ENCODE measurements around the gene IRGQ.
"Not testable (repeated sequence)": the region's sequence is repeated elsewhere in the genome, so short reads cannot be mapped to it uniquely, and the experiment has no call there.

IRGQ gene

DNA sequence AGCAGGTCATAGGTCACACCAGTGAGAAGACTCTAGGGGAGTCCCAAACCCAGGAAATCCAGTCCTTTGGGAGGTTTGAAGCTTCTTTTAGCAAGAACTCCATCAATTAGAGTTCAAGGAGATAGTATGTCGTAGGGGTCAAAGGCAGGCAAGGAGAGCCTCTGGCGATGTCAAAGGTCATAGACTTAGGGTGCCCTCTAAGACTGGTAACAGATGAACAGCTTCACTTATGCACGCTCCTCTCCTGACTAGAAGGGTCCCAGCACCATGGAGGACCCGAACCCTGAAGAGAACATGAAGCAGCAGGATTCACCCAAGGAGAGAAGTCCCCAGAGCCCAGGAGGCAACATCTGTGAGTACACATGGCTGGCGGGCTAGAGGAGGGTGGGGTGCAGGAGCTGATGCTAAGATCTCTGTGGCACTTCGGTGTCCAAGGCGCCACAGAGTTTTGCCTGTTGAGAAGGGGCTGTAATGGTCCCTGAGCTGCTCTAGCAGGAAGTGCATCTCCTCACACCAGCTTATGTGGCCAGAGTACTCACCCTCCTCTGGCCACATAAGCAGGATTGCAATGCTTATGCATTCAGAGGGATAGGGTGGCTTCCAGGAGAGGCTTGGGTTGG is 1.0 kb upstream of the IRGQ start:
- DNase-seq, result no peak

DNA sequence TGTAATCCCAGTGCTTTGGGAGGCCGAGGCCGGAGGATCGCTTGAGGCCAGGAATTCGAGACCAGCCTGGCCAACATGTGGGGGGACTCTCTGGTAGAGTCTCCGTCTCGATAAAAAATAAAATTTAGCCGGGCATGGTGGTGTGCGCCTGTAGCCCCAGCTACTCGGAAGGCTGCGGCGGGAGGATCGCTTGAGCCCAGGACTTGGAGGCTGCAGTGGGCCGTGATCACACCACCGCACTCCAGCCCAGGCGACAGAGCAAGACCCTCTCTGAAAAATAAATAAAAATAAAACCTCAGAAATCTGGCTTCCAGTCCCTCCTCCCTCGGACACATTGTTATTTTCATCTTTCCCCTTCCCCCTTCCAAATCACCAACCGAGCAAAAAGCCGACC is 332 bp downstream of the IRGQ start:
- no peak for DNase-seq

DNA sequence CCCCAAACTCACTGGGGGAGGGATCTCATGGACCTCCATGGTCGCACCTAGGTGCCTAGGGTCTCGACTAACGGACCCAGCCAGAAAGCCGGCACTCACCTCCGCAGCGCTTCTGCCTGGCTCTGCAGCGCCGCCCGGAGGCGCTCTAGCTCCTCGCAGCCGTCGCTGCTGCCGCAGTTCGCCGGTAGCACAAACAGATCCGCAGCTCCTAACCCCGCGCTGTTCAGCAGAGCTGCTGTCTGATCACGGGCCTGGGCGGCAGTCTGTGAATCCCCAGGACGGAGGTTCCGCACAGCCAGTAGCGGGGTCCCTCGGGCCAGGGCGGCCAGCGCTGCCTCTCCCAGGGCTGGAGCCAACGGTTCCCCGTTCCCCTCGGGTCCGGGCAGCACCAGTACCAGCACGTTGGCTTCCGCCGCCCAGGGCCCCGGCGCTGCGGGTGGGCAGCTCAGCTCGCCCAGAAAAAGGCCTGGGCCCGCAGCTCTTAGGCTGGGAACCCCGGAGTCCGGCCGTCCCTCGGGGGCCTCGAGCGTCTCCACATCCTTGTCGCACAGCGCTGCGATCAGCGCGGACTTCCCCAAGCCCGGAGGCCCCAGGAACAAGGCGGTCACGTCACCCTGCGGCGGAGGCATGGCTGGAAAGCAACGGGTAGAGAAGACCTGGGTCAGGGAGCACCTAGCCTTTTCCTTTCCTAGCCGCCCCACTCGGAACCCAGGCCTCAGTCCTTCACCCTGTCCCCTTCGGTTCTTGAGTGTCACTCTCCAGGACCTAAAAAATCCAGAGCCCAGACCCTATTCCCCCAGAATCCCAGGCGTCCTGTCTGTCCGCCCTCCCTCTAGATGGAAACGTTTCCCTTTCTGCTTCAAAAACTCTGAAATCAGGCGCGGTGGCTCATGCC is 977 bp downstream of the IRGQ start:
- DNase-seq, result peak; percentile 67

DNA sequence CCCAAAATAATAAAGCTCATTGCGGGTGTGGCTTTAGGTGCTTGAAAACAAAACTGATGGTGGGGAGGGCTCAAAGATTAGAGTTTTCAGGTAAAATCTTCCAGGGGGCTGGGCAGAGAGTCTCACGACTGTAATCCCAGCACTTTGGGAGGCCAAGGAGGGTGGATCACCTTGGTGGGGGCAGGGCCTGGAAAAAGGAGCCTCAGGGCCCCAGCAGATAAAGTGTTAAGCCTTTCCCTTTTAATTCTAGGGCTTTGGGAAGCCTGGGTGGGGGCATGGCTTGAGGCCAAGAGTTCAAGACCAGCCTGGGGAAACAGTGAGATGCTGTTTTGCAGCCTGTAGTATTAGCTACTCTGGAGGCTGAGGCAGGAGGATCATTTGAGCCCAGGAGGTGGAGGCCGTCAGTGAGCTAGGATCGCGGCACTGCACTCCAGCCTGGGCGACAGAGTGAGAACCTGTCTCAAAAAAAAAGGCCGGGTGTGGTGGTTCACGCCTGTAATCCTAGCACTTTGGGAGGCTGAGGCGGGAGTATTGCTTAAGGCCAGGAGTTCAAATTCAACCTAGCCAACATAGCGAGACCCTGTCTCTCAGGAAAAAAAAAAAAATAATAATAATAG is 1.7 kb downstream of the IRGQ start:
- DNase-seq, result no peak

DNA sequence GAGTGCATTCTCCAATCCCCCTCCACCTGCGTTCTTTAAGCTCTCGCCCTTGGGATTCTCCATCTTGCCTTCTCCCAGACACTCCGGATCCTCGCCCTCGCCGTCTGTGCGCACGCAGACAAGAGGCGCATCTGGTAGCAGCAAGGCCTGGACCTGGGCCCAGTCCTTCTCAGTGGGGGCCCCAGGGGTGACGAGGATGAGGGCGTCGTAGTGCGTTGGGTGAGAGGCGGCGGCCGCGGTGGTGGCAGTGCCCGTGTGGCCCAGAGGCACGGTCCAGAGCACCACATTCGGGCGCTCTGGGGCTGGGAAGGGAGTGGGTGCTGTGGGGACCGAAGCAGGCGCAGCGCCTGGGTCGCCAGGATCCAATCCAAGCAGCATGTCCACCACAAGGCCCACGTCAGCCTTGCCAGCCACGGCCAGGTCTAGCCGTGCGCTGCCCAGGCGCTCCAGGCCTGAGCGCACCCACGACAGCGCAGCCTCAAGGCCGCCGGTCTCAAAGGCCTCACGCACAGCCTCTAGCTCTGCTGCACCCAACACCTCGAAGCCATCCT is 3.1 kb downstream of the IRGQ start:
- no peak for DNase-seq

DNA sequence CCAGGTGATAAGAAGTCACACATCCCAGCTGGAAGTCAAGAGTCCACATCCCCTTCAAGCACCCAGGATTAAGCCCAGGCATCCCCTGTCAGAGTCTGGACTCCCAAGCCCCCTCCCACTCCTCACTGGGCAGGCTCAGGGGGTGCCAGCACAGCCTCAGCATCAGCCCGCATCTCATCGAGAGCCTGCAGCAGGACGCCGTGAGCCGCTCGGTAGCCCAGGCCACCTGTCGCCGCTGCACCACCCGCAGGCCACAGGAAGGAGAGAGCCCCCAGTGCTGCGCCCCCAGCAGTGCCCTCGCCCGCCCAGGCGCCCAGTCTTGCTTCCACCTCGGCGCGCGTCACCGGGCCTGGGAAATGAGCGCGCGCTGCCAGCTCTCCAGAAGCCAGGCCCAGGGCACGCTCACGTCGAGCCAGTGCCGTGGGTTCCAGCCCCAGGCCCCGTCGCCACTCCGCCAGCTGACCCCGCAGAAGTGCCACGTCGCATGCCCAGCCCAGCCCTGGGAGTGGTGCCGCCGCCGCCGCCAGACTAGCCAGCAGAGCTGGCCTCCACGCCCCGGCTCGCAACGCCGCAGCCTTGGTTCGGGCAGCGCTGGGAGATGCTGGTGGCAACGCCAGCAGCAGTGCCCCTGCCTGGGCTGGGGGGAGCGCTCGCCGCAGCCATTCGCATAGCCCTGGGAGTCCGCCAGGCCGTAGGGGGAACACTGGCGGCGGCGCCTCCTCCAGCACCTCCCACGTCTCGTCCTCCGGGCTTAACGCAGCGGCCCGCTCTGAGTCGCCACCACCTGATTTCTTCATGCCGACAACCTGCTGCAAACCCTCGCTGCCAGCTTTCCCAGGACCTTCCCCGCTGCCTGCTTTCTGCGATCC is 3.8 kb downstream of the IRGQ start:
- no peak for DNase-seq

DNA sequence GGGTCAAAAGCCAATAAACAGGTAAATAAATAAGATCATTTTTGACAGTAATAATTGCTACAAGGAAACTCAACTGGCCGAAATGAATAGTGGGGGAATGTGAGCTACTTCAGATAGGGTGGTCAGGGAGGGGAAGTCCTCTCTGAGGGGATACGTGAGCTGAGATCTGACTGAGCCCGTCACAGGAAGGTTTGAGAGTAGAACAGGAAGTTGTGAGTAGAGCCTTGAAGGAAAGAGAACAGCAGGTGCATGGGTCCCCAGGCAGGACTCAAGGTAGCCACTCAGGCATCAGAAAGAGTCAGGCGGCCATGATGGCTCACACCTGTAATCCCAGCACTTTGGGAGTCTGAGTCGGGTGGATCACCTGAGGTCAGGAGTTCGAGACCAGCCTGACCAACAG is 6.3 kb downstream of the IRGQ start:
- no peak for DNase-seq

DNA sequence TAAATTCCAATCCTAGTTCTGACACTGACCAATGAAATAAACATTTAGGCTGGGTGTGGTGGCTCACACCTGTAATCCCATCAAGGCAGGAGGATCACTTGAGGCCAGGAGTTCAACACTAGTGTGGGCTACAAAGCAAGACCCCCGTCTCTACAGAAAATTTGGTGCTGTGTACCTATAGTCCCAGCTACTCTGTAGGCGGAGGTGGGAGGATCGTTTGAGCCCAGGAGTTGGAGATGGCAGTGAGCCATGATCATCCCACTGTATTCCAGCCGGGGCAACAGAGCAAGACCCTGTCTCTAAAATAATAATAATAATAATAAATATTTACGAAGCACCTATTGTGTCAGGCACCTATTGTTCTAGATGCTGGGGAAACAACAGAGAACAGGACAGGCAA is 6.7 kb downstream of the IRGQ start:
- no peak for DNase-seq

DNA sequence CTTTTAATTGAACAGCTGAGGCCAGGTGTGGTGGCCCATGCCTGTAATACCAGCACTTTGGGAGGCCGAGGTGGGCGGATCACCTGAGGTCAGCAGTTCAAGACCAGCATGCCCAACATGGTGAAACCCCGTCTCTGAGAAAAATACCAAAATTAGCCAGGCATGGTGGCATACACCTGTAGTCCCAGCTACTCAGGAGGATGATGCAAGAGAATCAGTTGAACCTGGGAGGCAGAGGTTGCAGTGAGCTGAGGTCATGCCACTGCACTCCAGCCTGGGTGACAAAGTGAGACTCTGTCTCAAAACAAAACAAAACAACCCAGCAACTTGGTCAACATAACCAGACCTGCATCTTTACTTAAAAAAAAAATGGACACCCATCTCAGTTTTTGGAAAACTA is 8.9 kb downstream of the IRGQ start:
- DNase-seq, result not testable (repeated sequence)

DNA sequence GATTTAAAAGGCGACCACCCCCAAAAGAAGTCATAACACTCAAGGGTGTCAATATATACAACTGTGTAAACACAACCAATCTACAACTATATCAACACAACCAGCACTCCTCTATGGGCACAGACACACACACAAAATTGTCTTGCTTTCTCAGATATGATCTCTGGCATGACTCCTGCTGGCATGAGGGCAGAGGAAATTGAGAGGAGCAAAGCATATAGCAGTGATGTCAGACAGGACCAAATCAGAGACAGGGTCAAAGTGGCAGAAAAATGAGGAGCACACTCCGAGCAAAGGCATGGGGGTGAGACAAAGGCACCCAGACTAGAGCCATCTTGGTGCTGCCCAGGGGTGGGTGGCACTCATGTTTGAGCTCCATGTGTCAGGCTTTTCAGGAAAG is 9.6 kb downstream of the IRGQ start:
- no peak for DNase-seq

DNA sequence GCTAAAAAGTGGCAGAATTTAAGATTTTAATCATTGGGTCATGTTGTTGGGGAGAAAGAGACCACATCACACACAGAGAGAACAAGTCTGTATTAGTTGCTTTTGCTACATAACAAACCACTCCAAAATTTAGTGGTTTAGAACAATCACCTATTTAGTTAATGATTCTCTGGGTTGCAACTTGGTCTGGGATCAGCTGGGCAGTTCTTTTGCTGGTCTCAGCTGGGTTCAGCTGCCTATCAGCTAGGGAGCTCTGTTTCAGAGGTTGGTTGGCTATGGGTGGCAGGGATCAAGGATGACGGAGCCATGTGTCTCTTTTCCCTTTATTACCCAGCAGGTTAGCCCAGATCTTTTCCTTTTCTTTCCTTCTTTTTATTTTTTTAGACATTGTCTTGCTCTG is 11.4 kb downstream of the IRGQ start:
- no peak for DNase-seq

DNA sequence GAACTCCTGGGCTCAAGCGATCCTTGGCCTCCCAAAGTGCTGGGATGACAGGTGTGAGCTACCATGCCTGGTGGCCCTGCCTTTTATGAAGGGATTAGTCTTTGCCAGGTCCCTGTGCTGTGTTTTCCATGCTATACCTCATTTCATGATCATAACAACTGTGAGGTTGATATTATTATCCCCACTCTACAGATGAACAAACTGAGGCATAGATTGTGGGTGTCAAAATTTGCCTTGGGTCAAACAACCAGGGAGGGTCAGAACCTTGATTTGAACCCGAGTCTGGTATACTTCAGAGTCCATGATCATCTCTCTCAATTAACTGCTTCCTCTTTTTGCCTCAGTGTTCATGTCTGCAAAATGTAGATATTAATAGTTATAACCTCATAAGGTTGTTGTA is 13.4 kb downstream of the IRGQ start:
- no peak for DNase-seq

DNA sequence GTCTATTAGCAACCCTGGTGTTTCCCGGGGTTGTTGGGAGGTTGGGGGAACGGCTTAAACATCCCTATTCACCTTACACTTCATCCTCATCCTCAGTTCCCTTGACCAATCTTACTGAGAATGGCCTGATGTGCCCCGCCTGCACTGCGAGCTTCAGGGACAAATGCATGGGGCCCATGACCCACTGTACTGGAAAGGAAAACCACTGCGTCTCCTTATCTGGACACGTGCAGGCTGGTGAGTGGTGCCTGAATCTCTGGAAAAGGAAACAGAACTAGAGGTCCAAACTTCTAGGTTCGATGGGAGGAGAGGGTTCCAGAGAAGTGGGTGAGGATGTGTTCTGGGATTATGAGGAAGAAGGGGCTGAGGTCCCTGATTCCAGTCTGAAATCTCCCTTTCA is 14.5 kb downstream of the IRGQ start:
- no peak for DNase-seq

DNA sequence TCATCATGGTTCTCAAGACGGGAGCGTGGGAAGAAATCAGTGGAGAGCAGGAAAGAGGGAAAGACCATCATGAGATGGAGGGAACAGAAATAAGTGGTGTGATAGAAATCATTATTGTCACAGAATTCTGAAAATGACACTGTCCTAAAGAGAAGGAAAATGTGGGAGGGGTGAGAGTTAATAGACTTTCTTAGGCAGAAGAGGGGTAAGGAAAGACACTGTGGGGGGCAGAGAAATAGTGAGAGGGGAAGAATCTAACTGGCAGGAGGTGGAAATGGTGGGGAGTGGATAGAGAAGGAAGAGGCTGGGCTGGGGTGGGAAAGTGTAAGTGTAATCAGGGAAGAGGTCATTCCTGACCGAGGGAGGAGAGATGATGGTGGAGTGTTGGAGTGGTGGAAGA is 17.1 kb downstream of the IRGQ start:
- DNase-seq, result no peak

DNA sequence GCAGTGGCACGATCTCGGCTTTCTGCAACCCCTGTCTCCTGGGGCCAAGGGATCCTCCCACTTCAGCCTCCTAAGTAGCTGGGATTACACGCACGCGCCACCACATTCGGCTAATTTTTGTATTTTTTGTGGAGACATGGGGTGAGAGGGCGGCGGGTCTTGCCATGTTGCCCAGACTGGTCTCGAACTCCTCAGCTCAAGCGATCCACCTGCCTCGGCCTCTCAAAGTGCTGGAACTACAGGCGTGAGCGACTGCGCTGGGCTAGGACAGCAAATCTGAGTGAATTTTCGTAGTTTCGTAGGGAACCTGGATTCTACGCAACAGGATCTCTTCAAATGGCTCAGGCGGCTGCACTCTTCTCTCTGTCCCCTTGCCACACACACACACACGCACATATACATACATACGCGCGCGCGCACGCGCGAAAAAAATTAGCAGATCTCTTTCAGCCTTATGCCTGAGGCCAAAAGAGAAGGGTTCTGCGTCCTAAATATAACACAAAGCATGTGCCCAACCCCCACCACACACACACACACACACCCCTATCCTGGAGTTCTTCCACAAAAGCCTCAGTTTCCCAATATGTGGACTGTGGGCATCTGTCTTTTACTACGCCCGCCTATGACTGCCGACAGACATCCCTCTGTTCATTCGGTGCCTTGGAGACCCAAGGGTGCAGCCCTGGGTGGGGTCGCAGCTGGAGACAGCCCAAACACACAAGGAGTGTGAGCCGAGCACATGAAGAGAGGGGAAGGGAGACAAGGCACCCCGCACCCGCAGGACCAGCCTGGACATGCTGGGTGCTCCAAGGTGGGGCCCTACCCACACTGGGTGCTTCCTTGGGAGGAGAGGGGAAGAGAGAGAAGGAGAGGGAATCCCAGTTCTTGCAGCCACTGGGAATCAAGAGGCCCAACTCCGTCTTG is 19.7 kb downstream of the IRGQ start:
- no peak for DNase-seq

DNA sequence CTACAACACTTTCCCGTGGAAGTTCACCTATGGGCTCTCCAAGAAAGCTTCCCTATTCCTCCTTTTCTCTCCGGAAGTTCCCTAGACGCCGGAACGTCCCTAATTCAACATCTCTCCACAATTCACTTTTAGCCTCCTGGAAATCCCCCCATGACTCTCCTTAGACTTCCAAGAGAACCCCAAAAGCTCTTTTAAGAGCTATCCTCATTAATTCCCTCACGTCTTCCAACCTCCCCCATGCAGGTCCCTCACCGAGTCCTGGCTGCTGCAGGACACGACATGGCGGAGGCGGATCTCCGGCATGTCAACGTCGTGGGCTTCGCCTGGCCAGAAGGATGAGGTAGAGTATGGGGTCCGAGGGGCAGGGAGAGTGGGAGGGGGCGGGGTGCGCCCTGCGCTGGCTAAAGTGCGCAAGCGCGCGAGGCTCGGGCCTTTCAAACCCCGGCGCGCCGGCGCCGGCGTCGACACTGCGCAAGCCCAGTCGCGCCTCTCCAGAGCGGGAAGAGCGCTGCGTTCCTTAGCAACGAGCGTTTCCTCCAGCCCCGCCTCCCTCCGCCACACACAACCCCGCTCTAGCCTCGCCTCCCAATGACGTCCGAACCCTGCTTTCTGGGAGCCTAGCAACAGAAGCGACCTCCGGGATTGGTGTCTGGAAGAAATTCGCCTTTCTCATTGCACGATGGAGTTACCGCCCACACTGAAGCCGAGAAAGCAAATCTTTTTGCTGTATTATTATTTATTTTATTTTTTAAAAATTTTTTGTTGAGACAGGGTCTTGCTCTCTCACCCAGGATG is 20.6 kb downstream of the IRGQ start, which contains the start of the genes PINLYP and XRCC1:
TSS of gene PINLYP (plus strand) at position 646 of the 795 bp plus-strand sequence. CDS start 1,391 bp downstream, outside the sequence.
TSS of gene XRCC1 (minus strand) at position 372 of the 795 bp plus-strand sequence. CDS start at position 303, 69 bp downstream.
- DNase-seq, result peak; percentile 99

DNA sequence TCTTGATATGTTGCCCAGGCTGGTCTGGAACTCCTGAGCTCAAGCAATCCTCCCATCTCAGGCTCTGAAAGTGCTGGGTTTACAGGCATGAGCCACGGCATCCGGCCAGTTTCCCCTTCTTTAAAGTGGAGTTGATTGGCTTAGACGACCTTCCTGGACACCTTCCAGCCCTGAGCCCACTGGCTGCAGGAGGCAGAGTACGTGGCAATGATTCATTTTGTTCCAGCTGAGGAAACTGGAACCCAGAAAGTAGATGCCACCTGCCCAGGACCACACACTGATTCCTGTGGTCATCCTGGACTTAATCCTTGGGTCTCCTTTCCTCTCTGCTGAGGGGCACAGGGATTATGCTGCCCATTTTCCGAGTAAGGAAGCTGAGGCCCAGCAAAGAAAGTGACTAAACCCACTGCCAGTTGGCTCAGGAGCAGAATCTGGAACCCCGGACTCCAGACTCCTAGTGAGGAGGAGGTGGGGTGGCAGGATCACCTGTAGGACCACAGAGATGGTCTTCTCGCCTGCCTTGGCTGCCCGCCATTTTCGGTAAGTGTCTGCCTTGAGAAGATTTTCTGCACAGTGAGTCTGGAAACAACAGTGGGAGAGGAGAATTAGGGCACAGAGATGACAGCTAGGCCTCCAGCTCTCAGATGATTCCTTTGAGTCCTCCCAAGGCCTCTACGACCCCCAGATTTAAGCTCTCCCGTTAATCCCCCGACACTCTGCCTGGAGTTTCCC is 21.3 kb downstream of the IRGQ start:
- DNase-seq, result peak; percentile 35

DNA sequence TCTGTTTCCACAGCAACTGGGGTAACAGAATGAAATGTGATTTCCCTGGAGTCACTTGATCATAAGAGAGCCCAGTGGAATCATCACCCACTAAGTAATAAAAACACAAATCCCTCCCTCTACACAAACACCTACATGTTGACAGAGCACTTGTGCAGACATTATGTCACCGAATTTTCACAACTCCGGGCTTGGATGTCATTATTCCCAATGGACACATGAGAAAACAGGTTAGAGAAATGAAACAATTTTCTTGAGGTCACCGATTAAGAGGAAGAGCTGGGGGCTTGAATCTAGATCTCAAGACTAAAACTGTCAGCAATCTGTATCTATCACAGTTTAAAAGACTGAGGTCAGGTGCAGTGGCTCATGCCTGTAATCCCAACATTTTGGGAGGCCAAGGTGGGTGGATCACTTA is 23.8 kb downstream of the IRGQ start:
- peak; percentile 98 for DNase-seq

DNA sequence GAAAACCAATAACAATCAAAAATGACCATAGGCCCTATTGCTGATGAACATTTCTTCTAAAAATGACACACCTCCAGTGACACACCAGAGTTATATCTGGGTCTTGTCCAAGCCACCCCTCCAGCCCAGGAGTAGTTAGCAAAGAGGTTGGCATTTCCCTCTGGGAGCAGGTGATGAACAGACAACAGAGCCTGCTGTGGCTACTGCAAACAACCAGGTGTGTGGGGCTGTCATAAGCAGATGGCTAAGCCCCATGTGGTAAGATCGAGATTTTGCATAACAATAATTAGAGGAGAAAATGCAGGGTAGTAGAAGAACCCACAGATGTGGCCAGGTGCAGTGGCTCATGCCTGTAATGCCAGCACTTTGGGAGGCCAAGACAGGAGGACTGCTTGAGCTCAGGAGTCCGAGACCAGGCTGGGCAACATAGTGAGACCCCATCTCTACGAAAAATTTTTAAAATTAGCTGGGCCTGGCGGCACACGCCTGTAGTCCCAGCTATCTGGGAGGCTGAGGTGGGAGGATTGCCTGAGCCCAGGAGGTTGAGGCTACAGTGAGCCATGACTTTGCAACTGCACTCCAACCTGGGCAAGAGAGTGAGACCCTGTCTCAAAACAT is 25.7 kb downstream of the IRGQ start:
- DNase-seq, result peak; percentile 94

Measured in NCI-H2029 (cell line).